WERI-Rb-1 (cell line): ENCODE results near the gene WNK1.

ENCODE experiments used
- DNase-seq: peaks from one replicate; pipeline ENCODE4 v3.0.0-alpha.2; 2020
- H3K27ac ChIP-seq: fragments of 250-450 bp; sonication (Bioruptor Pico); 2 replicates; pipeline ENCODE4 v1.5.1; 2020; ENCODE audit warnings: mild to moderate bottlenecking, moderate library complexity
- H3K27me3 ChIP-seq: fragments of 250-450 bp; sonication (Bioruptor Pico); 2 replicates; pipeline ENCODE4 v1.5.1; 2021; ENCODE audit warnings: mild to moderate bottlenecking, low read depth, moderate library complexity; ENCODE audit not compliant: insufficient read depth, severe bottlenecking
- H3K36me3 ChIP-seq: fragments of 250-450 bp; sonication (Bioruptor Pico); 2 replicates; pipeline ENCODE4 v1.5.1; 2020; ENCODE audit warnings: mild to moderate bottlenecking, moderate library complexity
- H3K4me3 ChIP-seq: 2 replicates; pipeline ENCODE4 v1.5.1; 2011; ENCODE audit warnings: low read depth, mild to moderate bottlenecking, control low read depth, low read length
- H3K9me3 ChIP-seq: fragments of 250-450 bp; sonication (Bioruptor Pico); 2 replicates; pipeline ENCODE4 v1.5.1; 2021; ENCODE audit warnings: mild to moderate bottlenecking, moderate library complexity; ENCODE audit not compliant: severe bottlenecking
- TF ChIP-seq, protein P1 (sequence below): IDR thresholded peaks from 2 replicates; pipeline ENCODE4 v1.5.1; 2011; ENCODE audit warnings: low read depth, mild to moderate bottlenecking, control low read depth, inconsistent platforms, low read length

WNK1 gene

DNA sequence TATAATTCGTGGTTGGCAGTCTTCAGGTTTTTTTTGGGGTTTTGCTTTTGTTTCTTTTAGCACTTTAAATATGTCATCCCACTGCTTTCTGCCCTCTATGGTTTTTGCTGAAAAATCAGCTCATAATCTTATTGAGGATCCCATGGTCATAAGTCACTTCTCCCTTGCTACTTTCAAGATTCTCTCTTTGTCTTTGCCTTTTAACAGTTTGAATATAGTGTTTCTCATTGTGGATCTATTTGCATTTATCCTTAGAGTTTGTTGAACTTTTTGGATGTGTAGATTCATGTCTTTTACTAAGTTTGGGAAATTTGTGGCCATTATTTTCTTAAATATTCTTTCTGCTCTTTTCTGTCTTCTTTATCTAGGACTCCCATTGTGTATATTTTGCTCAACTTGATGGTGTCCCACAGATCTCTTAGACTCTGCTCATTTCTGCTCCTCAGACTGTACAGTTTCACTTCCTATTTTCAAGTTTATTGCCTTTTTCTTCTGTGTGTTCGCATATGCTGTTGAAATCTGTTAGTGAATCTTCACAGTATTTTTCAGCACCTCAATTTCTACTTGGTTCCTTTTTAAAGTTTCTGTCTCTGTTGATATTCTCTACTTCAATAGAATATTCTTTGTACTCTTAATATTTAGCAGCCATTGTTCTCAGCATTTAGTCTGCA, 70.8 kb downstream of the WNK1 start:
- Histone ChIP-seq H3K36me3 (peaks cover 15% of the 10 kb centered on the region), H3K27me3 (no peaks in the 10 kb centered on the region), H3K27ac (no peak overlapping the region), H3K4me3 (no peak overlapping the region), H3K9me3 (no peaks in the 10 kb centered on the region)
- no peak for DNase-seq
- TF ChIP-seq, protein P1, sequence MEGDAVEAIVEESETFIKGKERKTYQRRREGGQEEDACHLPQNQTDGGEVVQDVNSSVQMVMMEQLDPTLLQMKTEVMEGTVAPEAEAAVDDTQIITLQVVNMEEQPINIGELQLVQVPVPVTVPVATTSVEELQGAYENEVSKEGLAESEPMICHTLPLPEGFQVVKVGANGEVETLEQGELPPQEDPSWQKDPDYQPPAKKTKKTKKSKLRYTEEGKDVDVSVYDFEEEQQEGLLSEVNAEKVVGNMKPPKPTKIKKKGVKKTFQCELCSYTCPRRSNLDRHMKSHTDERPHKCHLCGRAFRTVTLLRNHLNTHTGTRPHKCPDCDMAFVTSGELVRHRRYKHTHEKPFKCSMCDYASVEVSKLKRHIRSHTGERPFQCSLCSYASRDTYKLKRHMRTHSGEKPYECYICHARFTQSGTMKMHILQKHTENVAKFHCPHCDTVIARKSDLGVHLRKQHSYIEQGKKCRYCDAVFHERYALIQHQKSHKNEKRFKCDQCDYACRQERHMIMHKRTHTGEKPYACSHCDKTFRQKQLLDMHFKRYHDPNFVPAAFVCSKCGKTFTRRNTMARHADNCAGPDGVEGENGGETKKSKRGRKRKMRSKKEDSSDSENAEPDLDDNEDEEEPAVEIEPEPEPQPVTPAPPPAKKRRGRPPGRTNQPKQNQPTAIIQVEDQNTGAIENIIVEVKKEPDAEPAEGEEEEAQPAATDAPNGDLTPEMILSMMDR = no peak

DNA sequence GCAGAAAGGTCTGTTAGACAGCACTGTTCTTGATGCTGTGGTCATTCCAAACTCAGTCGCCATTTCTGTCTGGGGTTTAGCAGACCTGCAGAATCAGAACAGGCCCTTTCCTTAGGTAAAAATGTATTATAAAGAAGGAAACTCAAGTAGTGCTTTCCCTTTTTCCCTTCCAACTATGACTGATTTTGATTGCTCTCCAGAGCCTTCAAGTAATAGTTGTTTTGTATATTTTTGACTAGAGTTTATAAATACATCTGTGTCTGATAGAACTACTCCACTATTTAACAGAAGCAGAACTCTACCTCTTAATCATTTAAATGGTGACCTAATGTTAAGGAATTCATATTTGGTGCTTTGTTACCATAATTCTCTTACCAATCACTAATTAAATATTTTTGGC, 74.0 kb downstream of the WNK1 start:
- no peak overlapping the region for H3K4me3 ChIP-seq
- no peak for DNase-seq
- no peak overlapping the region for H3K27ac ChIP-seq
- peaks cover 45% of the 10 kb centered on the region for H3K36me3 ChIP-seq
- H3K27me3 ChIP-seq = no peaks in the 10 kb centered on the region
- no peaks in the 10 kb centered on the region for H3K9me3 ChIP-seq
- TF ChIP-seq, protein P1 = no peak

DNA sequence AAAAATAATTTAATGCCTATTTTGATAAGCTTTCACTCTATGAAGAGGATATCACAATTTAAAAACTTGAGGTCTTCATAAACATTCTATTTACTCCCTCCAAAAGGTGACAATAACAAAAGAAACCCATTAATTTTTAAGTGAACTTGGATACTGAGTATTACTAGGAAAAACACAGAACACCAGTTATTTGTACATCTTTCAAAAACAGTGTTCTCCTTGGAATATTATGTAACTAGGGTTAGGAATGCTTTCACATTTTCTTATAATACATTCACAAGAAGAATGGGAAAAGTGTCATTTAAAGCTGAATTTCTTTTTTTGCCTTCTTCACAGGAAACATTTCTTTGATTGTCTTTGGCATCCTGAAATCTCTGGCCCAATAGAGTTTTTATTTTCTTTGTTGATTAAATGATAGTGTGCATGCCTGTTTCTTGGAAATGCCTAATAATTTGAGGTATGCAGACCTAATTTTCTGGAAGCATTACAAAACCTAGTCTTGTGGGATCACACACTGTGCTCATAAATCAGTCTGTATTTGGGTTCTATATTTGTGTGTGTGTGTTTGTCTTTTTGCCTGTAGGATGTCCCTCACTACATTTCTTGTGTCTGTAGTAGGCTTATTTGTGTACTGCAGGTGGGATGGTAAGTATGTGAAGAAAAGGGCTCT, 76.5 kb downstream of the WNK1 start:
- no peak overlapping the region for H3K4me3 ChIP-seq
- no peak overlapping the region for H3K27ac ChIP-seq
- H3K36me3 ChIP-seq = peaks cover 55% of the 10 kb centered on the region
- H3K9me3 ChIP-seq = no peaks in the 10 kb centered on the region
- TF ChIP-seq, protein P1 = no peak
- no peak for DNase-seq
- no peaks in the 10 kb centered on the region for H3K27me3 ChIP-seq

DNA sequence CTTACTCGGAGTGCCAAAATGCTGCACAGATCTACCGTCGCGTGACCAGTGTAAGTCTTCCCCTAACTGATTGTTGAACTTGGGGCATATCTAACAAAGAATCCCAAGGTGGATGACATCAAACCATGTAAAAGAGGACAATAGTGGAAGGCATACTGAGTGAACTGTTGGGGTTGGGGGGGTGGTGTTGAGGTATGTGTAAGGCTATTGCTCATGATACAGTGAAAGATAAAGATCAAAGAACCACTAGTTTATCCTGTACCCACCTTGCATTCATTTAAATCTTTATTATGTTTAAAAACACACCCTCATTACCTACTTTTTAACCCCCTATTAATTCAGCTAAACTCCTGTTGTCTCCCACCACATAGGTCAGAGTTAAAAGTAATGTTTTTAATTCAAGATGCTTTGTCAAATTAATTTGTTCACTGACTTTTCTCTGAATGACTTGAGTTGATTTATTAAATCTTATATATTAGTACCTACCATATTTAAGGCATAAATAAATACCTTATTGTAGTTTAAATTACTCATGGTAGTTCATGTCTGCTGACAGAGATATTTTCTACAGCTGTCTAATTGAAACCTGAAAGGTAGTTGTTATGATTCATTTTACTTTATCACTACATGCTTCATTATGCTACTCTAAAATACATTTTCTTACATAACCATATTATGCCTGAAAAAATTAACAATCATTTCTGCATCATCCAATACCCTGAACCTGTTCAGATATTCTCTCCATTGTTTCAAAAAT, 77.9 kb downstream of the WNK1 start:
- peaks cover 55% of the 10 kb centered on the region for H3K36me3 ChIP-seq
- no peak overlapping the region for H3K27ac ChIP-seq
- no peaks in the 10 kb centered on the region for H3K9me3 ChIP-seq
- H3K27me3 ChIP-seq = no peaks in the 10 kb centered on the region
- TF ChIP-seq, protein P1 = no peak
- no peak for DNase-seq
- H3K4me3 ChIP-seq = no peak overlapping the region

DNA sequence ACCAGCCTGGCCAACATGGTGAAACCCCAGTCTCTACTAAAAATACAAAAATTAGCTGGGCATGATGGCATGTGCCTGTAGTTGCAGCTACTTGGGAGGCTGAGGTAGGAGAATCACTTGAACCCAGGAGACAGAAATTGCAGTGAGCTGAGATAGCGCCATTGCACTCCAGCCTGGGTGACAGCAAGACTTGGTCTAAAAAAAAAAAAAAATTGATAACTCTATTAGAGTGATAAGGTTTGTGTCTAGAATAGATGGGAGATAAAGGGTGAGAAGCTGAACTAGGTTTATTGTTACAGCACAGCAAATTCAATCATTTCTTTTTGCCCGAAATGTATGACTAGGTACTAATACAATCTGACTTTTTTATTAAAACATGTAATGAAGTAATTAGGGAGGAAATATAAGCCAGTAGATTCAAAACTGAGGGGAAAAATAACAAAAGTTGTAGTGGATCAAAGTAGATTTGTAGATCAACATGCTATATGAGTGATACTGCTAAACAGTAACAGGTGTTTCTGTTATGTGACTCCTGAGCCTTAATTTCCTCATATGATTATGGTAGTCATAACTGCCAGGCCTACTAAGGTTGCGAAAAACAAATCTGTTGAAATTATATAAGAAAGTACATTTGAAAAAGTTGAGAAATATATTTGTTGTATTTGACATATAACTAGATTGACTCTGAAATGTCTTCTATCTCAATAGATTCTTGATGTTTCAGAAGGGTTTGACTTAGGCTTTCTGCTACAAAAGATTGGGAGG, 83.6 kb downstream of the WNK1 start:
- H3K4me3 ChIP-seq = no peak overlapping the region
- no peaks in the 10 kb centered on the region for H3K27me3 ChIP-seq
- H3K9me3 ChIP-seq = no peaks in the 10 kb centered on the region
- no peak for DNase-seq
- TF ChIP-seq, protein P1 = no peak
- peaks cover 14% of the 10 kb centered on the region for H3K36me3 ChIP-seq
- no peak overlapping the region for H3K27ac ChIP-seq
